WTC11 (cell line): ENCODE measurements around the gene ACSF3. TPM values are rescaled to one million over a fixed set of nuclear protein-coding genes. Genes with fewer than 3 reads are reported as not detected.

Experiments
- ATAC-seq: fragments of 200-7000 bp; cut with Tn5 transposase; 2 replicates; pipeline ENCODE4 v1.10.0; 2021; ENCODE audit warnings: mild to moderate bottlenecking, moderate library complexity
- CTCF ChIA-PET: fragments of 300-600 bp; sonication (Branson Sonifier 250); formaldehyde crosslinking; loops from one replicate; lab custom pipeline; 2021; ENCODE audit warnings: antibody characterized with exemption; lab: Charles Lee
- POLR2A ChIA-PET: fragments of 350-600 bp; sonication (Branson Sonifier 250); formaldehyde crosslinking; loops from one replicate; lab custom pipeline; 2021; ENCODE audit warnings: antibody characterized with exemption; lab: Charles Lee
- DNase-seq: peaks from one replicate; pipeline ENCODE4 v3.0.0; 2021; ENCODE audit warnings: low spot score
- H3K27ac Mint-ChIP-seq: 2 replicates; pipeline ENCODE4 v1.8.0; 2021; ENCODE audit warnings: mixed read lengths
- H3K27me3 Mint-ChIP-seq: 2 replicates; pipeline ENCODE4 v1.8.0; 2021; ENCODE audit warnings: low read depth, mild to moderate bottlenecking, moderate library complexity, mixed read lengths
- H3K36me3 Mint-ChIP-seq: 2 replicates; pipeline ENCODE4 v1.8.0; 2021; ENCODE audit warnings: mixed read lengths
- H3K4me1 Mint-ChIP-seq: 2 replicates; pipeline ENCODE4 v1.8.0; 2022; ENCODE audit warnings: mixed read lengths
- H3K4me3 Mint-ChIP-seq: 2 replicates; pipeline ENCODE4 v1.8.0; 2021; ENCODE audit warnings: mild to moderate bottlenecking, moderate library complexity, mixed read lengths
- H3K9me3 Mint-ChIP-seq: 2 replicates; pipeline ENCODE4 v1.8.0; 2021; ENCODE audit warnings: mixed read lengths
- FOXJ3 ChIP-seq: sonication (generic); formaldehyde crosslinking; IDR thresholded peaks from 2 replicates; pipeline ENCODE4 v1.9.0; 2021; ENCODE audit warnings: missing genetic modification reagents, mild to moderate bottlenecking, borderline replicate concordance
- FOXP1 ChIP-seq: sonication (generic); formaldehyde crosslinking; IDR thresholded peaks from 2 replicates; pipeline ENCODE4 v1.8.0; 2022; ENCODE audit warnings: missing genetic modification reagents, mild to moderate bottlenecking, moderate library complexity, borderline replicate concordance
- GABPB1 ChIP-seq: sonication (generic); formaldehyde crosslinking; IDR thresholded peaks from 2 replicates; pipeline ENCODE4 v1.8.1; 2023; ENCODE audit warnings: mild to moderate bottlenecking, missing genetic modification reagents
- GRHL2 ChIP-seq: fragments of 250-450 bp; sonication (Bioruptor Pico); IDR thresholded peaks from 2 replicates; pipeline ENCODE4 v1.8.0; 2022; ENCODE audit warnings: mild to moderate bottlenecking, moderate library complexity; ENCODE audit not compliant: insufficient replicate concordance, severe bottlenecking
- MXD4 ChIP-seq: fragments of 250-450 bp; sonication (Bioruptor Pico); IDR thresholded peaks from 2 replicates; pipeline ENCODE4 v1.8.0; 2021; ENCODE audit warnings: mild to moderate bottlenecking, moderate library complexity, borderline replicate concordance
- MYBL2 ChIP-seq: sonication (generic); formaldehyde crosslinking; IDR thresholded peaks from 2 replicates; pipeline ENCODE4 v1.8.1; 2023; ENCODE audit warnings: mild to moderate bottlenecking, moderate library complexity, missing genetic modification reagents
- PRRX2 ChIP-seq: fragments of 250-450 bp; sonication (Bioruptor Pico); IDR thresholded peaks from 2 replicates; pipeline ENCODE4 v1.8.0; 2021; ENCODE audit warnings: mild to moderate bottlenecking
- SOX15 ChIP-seq: fragments of 250-450 bp; sonication (Bioruptor Pico); IDR thresholded peaks from 2 replicates; pipeline ENCODE4 v1.9.0; 2021; ENCODE audit warnings: mild to moderate bottlenecking
- total RNA-seq: library from RNA; stranded (reverse); gene quantifications from 3 replicates; pipeline ENCODE4 v1.2.3, GENCODE V29; 2021
- TF ChIP-seq, protein P1 (sequence below): sonication (generic); formaldehyde crosslinking; IDR thresholded peaks from 2 replicates; pipeline ENCODE4 v1.8.1; 2022; ENCODE audit warnings: mild to moderate bottlenecking, missing genetic modification reagents, moderate library complexity, borderline replicate concordance
- TF ChIP-seq, protein P2 (sequence below): fragments of 250-450 bp; sonication (Bioruptor Pico); IDR thresholded peaks from 2 replicates; pipeline ENCODE4 v1.9.0; 2021; ENCODE audit warnings: moderate library complexity, mild to moderate bottlenecking, inconsistent platforms, borderline replicate concordance
- TF ChIP-seq, protein P3 (sequence below): sonication (generic); formaldehyde crosslinking; IDR thresholded peaks from 2 replicates; pipeline ENCODE4 v1.8.0; 2022; ENCODE audit warnings: mild to moderate bottlenecking, missing genetic modification reagents
- TF ChIP-seq, protein P4 (sequence below): fragments of 250-450 bp; sonication (Bioruptor Pico); IDR thresholded peaks from 2 replicates; pipeline ENCODE4 v1.9.0; 2021; ENCODE audit warnings: mild to moderate bottlenecking, borderline replicate concordance
- TF ChIP-seq, protein P5 (sequence below): fragments of 250-450 bp; sonication (Bioruptor Pico); IDR thresholded peaks from 2 replicates; pipeline ENCODE4 v1.9.0; 2021; ENCODE audit warnings: mild to moderate bottlenecking
- TF ChIP-seq, protein P6 (sequence below): sonication (generic); formaldehyde crosslinking; IDR thresholded peaks from 2 replicates; pipeline ENCODE4 v1.8.1; 2023; ENCODE audit warnings: mild to moderate bottlenecking, missing genetic modification reagents, moderate library complexity
- TF ChIP-seq, protein P7 (sequence below): sonication (generic); formaldehyde crosslinking; IDR thresholded peaks from 2 replicates; pipeline ENCODE4 v1.8.0; 2022; ENCODE audit warnings: mild to moderate bottlenecking, missing genetic modification reagents

ACSF3 gene
- total RNA-seq, 1 experiment from 2014 or later = 22.9 TPM

DNA sequence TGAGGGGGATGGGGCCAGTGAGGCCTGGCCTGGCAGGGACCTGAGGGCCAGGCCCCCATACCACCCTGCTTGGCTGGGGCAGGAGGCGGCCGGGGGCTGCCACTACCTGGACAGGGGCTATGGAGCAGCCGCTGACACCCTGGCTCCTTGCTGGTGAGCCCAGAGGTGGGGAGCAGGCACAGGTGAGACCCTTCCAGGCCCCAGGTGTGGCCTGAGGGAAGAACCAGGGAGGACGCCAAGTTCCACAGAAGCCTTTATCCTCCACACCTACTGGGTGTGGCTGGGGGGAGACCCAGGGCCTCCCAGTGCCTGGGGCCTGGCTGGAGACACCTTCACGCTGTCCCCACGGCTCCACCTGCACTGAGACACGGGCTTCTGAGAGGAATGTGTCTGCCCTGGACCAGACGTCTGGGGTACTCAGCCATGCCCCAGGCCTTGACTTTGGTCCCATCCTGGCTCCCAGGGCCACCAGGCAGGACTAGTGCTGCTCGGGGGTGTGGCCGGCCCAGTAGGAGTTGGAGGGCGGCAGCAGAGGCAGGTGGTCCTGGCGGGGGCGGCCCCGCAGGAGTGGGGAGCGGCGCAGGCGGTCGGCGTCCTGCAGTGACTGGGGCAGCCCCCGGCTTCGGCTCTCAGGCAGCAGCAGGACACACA lies 102.0 kb downstream of the ACSF3 start (continued):
- no peak for TF ChIP-seq SOX15
- TF ChIP-seq, protein P1, sequence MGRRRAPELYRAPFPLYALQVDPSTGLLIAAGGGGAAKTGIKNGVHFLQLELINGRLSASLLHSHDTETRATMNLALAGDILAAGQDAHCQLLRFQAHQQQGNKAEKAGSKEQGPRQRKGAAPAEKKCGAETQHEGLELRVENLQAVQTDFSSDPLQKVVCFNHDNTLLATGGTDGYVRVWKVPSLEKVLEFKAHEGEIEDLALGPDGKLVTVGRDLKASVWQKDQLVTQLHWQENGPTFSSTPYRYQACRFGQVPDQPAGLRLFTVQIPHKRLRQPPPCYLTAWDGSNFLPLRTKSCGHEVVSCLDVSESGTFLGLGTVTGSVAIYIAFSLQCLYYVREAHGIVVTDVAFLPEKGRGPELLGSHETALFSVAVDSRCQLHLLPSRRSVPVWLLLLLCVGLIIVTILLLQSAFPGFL (CRISPR knock-in tag) = no peak
- TF ChIP-seq, protein P2, sequence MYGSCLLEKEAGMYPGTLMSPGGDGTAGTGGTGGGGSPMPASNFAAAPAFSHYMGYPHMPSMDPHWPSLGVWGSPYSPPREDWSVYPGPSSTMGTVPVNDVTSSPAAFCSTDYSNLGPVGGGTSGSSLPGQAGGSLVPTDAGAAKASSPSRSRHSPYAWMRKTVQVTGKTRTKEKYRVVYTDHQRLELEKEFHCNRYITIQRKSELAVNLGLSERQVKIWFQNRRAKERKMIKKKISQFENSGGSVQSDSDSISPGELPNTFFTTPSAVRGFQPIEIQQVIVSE (CRISPR knock-in tag) = no peak

DNA sequence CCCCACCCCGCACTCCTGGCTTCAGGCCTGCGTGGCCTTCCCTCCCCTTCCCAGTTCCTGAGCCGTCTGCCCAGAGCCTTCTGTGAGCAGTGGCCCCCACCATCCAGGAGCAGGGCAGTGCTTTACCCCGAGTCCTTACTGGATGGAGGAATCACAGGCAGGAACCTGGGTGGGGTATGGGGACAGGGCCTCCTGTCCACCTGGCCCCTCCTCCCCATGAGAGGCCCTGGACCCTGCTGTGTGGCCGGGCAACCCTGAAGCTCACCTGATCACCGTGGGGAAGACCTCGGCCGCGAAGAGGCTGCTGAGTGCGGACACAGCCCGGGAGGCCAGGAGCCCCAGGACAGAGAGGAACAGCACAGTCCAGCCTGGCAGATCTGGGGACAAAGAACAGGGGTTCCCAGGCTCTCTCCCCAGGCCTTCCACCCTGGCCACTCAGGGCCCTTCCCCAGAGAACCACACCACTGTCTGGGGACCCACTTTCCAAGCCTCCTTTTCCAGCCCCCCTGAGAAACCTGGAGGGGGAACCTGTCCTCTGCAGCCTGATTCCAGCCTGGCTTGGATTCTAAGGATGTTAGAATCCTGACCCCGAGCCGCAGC lies 103.5 kb downstream of the ACSF3 start:
- POLR2A ChIA-PET = interaction anchor here (1.0 kb wide), 1 partner anchor 368 kb away, joined by 3 read pairs; no protein-coding TSS in a partner anchor
- no peaks in the 10 kb centered on the region for H3K4me1 Mint-ChIP-seq

More for the DNA sequence above, 103.5 kb downstream of the ACSF3 start:
- TF ChIP-seq, protein P2 (CRISPR knock-in tag) = no peak
- TF ChIP-seq, protein P3, sequence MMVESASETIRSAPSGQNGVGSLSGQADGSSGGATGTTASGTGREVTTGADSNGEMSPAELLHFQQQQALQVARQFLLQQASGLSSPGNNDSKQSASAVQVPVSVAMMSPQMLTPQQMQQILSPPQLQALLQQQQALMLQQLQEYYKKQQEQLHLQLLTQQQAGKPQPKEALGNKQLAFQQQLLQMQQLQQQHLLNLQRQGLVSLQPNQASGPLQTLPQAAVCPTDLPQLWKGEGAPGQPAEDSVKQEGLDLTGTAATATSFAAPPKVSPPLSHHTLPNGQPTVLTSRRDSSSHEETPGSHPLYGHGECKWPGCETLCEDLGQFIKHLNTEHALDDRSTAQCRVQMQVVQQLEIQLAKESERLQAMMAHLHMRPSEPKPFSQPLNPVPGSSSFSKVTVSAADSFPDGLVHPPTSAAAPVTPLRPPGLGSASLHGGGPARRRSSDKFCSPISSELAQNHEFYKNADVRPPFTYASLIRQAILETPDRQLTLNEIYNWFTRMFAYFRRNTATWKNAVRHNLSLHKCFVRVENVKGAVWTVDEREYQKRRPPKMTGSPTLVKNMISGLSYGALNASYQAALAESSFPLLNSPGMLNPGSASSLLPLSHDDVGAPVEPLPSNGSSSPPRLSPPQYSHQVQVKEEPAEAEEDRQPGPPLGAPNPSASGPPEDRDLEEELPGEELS (CRISPR knock-in tag) = no peak
- TF ChIP-seq, protein P4, sequence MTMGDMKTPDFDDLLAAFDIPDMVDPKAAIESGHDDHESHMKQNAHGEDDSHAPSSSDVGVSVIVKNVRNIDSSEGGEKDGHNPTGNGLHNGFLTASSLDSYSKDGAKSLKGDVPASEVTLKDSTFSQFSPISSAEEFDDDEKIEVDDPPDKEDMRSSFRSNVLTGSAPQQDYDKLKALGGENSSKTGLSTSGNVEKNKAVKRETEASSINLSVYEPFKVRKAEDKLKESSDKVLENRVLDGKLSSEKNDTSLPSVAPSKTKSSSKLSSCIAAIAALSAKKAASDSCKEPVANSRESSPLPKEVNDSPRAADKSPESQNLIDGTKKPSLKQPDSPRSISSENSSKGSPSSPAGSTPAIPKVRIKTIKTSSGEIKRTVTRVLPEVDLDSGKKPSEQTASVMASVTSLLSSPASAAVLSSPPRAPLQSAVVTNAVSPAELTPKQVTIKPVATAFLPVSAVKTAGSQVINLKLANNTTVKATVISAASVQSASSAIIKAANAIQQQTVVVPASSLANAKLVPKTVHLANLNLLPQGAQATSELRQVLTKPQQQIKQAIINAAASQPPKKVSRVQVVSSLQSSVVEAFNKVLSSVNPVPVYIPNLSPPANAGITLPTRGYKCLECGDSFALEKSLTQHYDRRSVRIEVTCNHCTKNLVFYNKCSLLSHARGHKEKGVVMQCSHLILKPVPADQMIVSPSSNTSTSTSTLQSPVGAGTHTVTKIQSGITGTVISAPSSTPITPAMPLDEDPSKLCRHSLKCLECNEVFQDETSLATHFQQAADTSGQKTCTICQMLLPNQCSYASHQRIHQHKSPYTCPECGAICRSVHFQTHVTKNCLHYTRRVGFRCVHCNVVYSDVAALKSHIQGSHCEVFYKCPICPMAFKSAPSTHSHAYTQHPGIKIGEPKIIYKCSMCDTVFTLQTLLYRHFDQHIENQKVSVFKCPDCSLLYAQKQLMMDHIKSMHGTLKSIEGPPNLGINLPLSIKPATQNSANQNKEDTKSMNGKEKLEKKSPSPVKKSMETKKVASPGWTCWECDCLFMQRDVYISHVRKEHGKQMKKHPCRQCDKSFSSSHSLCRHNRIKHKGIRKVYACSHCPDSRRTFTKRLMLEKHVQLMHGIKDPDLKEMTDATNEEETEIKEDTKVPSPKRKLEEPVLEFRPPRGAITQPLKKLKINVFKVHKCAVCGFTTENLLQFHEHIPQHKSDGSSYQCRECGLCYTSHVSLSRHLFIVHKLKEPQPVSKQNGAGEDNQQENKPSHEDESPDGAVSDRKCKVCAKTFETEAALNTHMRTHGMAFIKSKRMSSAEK = no peak
- TF ChIP-seq FOXP1 (CRISPR knock-in tag) (no peak), GRHL2 (CRISPR knock-in tag) (no peak), MXD4 (CRISPR knock-in tag) (no peak), PRRX2 (CRISPR knock-in tag) (no peak), MYBL2 (no peak), GABPB1 (CRISPR knock-in tag) (no peak), FOXJ3 (no peak)
- TF ChIP-seq, protein P5, sequence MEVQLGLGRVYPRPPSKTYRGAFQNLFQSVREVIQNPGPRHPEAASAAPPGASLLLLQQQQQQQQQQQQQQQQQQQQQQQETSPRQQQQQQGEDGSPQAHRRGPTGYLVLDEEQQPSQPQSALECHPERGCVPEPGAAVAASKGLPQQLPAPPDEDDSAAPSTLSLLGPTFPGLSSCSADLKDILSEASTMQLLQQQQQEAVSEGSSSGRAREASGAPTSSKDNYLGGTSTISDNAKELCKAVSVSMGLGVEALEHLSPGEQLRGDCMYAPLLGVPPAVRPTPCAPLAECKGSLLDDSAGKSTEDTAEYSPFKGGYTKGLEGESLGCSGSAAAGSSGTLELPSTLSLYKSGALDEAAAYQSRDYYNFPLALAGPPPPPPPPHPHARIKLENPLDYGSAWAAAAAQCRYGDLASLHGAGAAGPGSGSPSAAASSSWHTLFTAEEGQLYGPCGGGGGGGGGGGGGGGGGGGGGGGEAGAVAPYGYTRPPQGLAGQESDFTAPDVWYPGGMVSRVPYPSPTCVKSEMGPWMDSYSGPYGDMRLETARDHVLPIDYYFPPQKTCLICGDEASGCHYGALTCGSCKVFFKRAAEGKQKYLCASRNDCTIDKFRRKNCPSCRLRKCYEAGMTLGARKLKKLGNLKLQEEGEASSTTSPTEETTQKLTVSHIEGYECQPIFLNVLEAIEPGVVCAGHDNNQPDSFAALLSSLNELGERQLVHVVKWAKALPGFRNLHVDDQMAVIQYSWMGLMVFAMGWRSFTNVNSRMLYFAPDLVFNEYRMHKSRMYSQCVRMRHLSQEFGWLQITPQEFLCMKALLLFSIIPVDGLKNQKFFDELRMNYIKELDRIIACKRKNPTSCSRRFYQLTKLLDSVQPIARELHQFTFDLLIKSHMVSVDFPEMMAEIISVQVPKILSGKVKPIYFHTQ (CRISPR knock-in tag) = no peak
- TF ChIP-seq, protein P6, sequence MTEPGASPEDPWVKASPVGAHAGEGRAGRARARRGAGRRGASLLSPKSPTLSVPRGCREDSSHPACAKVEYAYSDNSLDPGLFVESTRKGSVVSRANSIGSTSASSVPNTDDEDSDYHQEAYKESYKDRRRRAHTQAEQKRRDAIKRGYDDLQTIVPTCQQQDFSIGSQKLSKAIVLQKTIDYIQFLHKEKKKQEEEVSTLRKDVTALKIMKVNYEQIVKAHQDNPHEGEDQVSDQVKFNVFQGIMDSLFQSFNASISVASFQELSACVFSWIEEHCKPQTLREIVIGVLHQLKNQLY = no peak
- TF ChIP-seq, protein P7, sequence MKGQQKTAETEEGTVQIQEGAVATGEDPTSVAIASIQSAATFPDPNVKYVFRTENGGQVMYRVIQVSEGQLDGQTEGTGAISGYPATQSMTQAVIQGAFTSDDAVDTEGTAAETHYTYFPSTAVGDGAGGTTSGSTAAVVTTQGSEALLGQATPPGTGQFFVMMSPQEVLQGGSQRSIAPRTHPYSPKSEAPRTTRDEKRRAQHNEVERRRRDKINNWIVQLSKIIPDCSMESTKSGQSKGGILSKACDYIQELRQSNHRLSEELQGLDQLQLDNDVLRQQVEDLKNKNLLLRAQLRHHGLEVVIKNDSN (CRISPR knock-in tag) = no peak
- Mint-ChIP-seq H3K27me3 (peaks cover 15% of the 10 kb centered on the region), H3K4me3 (no peak overlapping the region), H3K36me3 (no peaks in the 10 kb centered on the region), H3K9me3 (no peaks in the 10 kb centered on the region), H3K27ac (no peak overlapping the region)
- CTCF ChIA-PET = no interaction called here
- ATAC-seq (no peak), DNase-seq (no peak)
